ENCODE results near the gene AKR1C2.

DNA sequence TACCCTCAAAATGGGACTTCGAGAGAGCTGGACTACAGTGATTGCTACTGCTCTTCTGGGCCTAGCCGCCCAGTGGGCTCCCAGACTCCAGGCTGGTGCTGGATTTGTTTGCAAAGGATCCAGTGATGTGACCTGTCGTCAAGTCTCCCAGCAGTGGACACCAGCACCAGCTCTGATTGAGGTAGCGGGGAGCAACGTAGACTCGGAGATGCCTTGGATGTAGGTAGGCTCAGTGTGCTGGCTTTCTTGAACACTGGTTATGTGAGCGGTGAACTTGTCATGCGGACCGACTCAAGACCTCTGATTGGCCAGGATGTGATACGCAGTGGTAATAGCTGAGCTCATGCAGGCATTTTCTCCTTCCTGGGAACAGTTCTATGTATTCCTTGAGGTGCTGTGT lies 19.4 kb downstream of the AKR1C2 start:
- no peak for TF ChIP-seq POLR2A (IDR thresholded peaks at IDR 0.05)
- TF ChIP-seq, protein P1, sequence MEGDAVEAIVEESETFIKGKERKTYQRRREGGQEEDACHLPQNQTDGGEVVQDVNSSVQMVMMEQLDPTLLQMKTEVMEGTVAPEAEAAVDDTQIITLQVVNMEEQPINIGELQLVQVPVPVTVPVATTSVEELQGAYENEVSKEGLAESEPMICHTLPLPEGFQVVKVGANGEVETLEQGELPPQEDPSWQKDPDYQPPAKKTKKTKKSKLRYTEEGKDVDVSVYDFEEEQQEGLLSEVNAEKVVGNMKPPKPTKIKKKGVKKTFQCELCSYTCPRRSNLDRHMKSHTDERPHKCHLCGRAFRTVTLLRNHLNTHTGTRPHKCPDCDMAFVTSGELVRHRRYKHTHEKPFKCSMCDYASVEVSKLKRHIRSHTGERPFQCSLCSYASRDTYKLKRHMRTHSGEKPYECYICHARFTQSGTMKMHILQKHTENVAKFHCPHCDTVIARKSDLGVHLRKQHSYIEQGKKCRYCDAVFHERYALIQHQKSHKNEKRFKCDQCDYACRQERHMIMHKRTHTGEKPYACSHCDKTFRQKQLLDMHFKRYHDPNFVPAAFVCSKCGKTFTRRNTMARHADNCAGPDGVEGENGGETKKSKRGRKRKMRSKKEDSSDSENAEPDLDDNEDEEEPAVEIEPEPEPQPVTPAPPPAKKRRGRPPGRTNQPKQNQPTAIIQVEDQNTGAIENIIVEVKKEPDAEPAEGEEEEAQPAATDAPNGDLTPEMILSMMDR (IDR thresholded peaks at IDR 0.05), result no peak
- no peak for TF ChIP-seq EP300 (IDR thresholded peaks at IDR 0.05)
